ENCODE data around the gene THBS2.

THBS2 gene

GRCh38 chr6:169283924-169284323, 30.3 kb upstream of the THBS2 start:
- TF ChIP-seq ZNF70 (CRISPR knock-in tag; IDR thresholded peaks at IDR 0.05) = no peak
- TF ChIP-seq ZNF565 (CRISPR knock-in tag; conservative IDR thresholded peaks at IDR 0.05; ENCODE audit: low read depth) = no peak
- TF ChIP-seq CSDC2 (CRISPR knock-in tag; IDR thresholded peaks at IDR 0.05) = no peak
- TF ChIP-seq RARB (CRISPR knock-in tag; IDR thresholded peaks at IDR 0.05) = no peak
- TF ChIP-seq GLIS3 (CRISPR knock-in tag; IDR thresholded peaks at IDR 0.05) = no peak
- TF ChIP-seq BACH2 (CRISPR knock-in tag; IDR thresholded peaks at IDR 0.05; ENCODE audit: borderline replicate concordance) = no peak
- no peak for TF ChIP-seq TCF4 (CRISPR knock-in tag; IDR thresholded peaks at IDR 0.05; ENCODE audit: borderline replicate concordance)
- TF ChIP-seq PPARA (CRISPR knock-in tag; IDR thresholded peaks at IDR 0.05; ENCODE audit: borderline replicate concordance) = no peak
- TF ChIP-seq ZC3H10 (CRISPR knock-in tag; IDR thresholded peaks at IDR 0.05) = no peak
- no peak for TF ChIP-seq SNAI2 (CRISPR knock-in tag; IDR thresholded peaks at IDR 0.05)
- no peak for TF ChIP-seq ZNF8 (CRISPR knock-in tag; IDR thresholded peaks at IDR 0.05)
- no peak for TF ChIP-seq POU6F1 (CRISPR knock-in tag; IDR thresholded peaks at IDR 0.05; ENCODE audit: borderline replicate concordance, low read depth)
- TF ChIP-seq CREB5 (CRISPR knock-in tag; IDR thresholded peaks at IDR 0.05; ENCODE audit: low read depth) = no peak
- TF ChIP-seq ZFP30 (CRISPR knock-in tag; IDR thresholded peaks at IDR 0.05) = no peak
- no peak for TF ChIP-seq TSHZ2 (CRISPR knock-in tag; IDR thresholded peaks at IDR 0.05)
- no peak for ATAC-seq

GRCh38 chr6:169282043-169282442, 28.4 kb upstream of the THBS2 start:
- TF ChIP-seq CSDC2 (CRISPR knock-in tag; IDR thresholded peaks at IDR 0.05) (no peak), ISL1 (CRISPR knock-in tag; IDR thresholded peaks at IDR 0.05) (no peak), CSRNP3 (CRISPR knock-in tag; IDR thresholded peaks at IDR 0.05) (no peak), ESRRG (CRISPR knock-in tag; IDR thresholded peaks at IDR 0.05) (no peak), POU6F1 (CRISPR knock-in tag; IDR thresholded peaks at IDR 0.05; ENCODE audit: borderline replicate concordance, low read depth) (no peak), CREB5 (CRISPR knock-in tag; IDR thresholded peaks at IDR 0.05; ENCODE audit: low read depth) (no peak), TOX (CRISPR knock-in tag; IDR thresholded peaks at IDR 0.05; ENCODE audit: borderline replicate concordance) (no peak), PATZ1 (CRISPR knock-in tag; IDR thresholded peaks at IDR 0.05; ENCODE audit: borderline replicate concordance) (no peak), RARB (CRISPR knock-in tag; IDR thresholded peaks at IDR 0.05) (no peak), ZC3H10 (CRISPR knock-in tag; IDR thresholded peaks at IDR 0.05) (no peak), ZFP3 (CRISPR knock-in tag; IDR thresholded peaks at IDR 0.05) (no peak), OSR1 (CRISPR knock-in tag; IDR thresholded peaks at IDR 0.05) (no peak), TCF4 (CRISPR knock-in tag; IDR thresholded peaks at IDR 0.05; ENCODE audit: borderline replicate concordance) (no peak), ZNF565 (CRISPR knock-in tag; conservative IDR thresholded peaks at IDR 0.05; ENCODE audit: low read depth) (no peak), SNAI2 (CRISPR knock-in tag; IDR thresholded peaks at IDR 0.05) (no peak)
- no peak for ATAC-seq
